ENCODE measurements around the gene REXO1. TPM values are rescaled to one million over a fixed set of nuclear protein-coding genes. Genes with fewer than 3 reads are reported as not detected.

The REXO1 gene
- total RNA-seq, 1 donor from 2014 or later: 14.0 TPM

DNA sequence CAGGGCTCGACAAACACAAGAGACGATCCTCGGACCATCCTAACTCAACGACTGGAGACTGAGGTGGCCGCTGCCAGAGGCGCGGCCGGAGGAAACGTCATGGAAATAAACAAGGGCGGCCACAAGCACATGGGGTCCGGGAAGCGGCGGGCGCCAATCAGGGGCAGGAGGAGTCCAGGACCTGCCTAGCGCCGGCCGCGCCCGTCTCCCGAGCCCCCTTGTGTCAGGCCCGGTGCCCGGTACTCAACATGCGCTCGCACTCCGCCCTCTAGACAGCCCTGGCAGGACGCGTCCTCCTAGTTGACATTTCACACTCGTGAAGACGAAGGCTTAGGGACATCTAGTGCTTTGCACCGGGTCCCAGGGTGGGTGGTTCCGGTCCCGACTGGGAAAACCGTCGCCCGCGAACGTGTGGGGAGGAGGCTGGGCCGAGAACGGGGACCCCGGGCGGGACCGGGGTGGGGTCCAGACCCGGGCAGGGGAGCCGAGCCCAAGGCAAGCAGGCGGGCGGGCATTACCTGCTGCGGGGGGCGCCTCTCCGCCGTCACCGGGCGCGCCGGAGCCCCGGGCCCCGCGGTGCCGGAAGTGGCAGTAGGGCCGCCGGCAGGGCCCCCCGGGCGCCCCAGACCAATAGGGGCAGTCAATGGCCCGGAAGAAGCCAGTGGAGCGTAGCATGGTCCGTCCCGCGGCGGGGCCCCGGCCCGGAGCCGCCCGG, 442 bp downstream of the REXO1 start:
- peak; percentile 15 for DNase-seq (ENCODE audit: low read depth)

DNA sequence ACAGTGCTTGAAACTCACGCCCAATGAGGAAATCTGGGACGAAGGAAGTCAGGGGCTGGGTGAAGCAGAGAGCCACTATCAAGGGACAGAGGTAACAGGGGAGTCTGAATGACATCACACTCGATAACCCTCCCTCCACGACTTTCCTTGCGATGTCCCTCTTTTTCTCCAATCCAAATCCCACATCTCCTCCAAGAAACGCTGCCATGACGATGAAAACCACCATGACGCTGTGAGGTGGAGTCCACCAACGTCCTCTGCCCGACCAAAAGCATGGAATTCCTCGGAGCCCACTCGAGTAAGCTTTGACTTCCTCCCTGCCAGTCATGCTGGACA, 967 bp downstream of the REXO1 start:
- DNase-seq (ENCODE audit: low read depth): peak; percentile 10

DNA sequence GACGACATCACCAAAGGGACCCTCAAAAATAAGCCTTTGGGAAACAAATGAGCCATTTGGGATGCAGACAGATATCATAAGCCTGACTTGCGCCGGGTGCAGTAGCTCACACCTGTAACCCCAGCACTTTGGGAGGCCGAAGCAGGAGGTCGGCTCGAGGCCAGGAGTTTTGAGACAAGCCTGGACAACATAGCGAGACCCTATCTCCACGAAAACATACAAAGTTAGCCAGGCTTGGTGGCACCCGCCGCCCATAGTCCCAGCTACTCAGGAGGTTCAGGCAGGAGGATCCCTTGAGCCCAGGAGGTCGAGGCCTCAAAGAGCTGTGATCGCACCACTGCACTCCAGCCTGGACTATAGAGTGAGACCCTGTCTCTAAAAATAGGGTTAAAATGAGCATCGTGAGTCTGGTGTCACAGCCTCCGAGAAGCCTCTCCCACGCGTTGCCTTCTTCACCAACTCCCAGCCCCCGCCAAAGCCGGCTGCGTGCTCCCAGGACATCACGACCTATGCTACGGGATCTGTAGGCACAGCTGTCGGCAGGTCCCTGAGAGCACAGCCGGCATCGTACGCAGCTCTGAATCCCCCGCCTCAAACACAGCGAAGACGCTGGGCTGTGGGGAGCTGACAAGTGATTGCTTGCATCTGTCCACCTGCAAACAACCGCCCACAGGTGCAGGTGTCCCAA, 1.6 kb downstream of the REXO1 start:
- no peak for DNase-seq (ENCODE audit: low read depth)

DNA sequence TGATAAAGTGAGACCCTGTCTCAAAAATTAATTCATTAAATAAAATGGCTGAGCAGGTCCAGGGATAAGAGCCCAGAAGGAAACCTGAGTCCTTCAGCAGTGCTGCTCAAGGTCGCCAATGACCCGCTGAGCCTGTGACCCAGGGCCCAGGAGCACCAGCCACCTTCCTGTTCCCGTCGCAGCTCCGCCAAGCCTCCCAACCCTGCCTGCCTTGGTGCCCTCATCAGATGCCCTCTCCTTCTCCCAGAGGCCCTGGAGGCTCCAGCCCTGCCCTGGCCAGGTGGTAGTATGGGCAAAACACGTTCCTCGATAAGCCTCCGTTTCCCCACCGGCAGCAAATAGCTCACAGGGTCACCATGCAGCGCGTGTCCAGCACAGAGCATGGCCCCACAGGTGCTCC, 2.6 kb downstream of the REXO1 start:
- DNase-seq (ENCODE audit: low read depth): no peak

DNA sequence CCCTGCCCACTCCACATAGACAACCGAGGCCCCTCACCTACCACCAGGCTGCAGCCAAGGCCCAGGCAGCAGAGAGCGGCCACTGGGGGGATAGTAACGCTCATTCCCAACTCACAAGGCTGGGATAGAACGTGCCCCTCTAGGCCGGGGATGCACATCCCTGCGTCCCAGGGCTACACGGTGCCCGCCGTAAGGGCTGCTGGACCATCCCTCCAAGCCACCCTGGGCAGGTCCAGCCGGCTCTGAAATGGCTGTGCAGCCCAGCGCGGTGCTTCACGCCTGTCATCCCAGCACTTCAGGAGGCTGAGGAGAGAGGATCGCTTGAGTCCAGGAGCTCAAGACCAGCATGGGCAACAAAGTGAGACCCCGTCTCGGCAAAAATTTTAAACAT, 3.2 kb downstream of the REXO1 start:
- no peak for DNase-seq (ENCODE audit: low read depth)

DNA sequence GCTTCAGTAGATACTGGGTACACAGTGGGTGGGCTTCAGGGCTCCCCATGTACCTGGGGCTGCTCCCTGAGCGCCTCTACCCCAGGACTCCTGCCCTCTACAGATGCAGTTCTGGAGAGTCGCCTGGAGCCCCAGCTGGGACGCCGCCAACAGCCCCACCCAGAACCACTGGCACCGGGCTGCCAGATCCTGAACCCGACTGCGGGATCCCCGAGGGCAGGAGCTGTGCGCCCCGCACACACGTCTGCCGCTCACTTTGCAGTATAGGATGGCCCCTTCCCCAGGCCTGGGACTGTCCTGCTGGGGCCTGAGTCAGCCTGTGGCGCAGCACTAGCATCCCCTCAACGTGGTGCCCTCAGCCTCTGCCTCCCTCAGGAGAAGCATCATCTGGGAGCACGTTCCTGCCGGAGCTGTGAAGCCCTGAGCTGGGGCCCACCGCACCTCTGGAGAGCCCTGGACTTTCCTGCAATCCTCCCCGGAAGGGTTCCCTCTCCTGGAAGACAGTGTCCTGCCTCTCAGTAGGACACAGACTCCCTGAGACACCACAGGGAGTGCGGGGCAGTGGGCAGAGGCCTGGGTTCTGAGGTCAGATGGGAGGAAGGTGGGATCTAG, 3.7 kb downstream of the REXO1 start:
- no peak for DNase-seq (ENCODE audit: low read depth)

DNA sequence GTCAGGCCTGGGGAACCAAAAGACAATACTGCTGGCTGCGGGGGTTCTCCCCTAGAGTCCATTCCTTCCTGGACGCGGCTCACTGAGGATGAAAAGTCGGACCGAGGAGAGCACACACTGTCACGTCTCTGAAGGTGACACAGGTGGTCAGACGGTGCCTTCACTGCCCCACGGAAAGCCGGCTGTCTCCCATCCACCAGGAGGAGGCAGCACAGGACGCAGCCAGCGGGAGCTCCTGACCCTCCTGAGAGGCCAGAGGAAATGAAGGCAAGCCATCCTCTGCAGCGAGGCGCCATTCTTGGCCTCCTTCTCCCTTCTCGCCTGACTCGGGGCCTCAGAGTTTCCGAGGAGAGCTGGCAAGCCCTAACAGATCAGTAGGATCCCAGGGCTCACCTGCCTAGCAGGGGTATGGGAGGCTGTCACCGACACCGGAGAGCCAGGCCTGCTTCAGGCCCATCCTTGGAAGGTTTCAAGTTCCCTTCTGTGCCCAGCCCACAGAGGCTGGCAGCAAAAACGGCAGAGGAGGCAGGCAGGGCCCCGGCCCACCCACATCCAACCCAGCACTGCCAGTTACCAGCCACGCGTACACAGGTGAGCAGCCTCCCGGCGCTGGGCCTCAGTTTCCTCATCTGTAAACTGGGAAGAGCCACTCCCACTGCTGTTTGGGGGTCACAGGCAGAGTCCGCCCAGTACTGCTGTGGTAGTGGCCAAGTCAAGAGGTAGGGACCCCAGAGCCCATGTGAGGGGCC, 4.5 kb downstream of the REXO1 start:
- DNase-seq (ENCODE audit: low read depth): no peak

DNA sequence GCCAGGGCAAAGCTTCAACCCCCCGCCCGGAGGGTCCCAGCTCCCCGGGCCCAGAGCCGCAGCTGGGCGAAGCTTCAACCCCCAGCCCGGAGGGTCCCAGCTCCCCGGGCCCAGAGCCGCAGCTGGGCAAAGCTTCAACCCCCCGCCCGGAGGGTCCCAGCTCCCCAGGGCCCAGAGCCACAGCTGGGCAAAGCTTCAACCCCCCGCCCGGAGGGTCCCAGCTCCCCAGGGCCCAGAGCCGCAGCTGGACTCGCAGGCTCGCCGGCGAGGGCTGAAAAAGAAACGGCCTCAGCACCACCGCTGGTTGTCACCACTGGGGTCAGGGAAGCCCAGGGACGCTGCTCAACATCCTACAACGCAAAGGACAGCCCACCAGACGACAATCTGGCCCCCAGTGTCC, 5.2 kb downstream of the REXO1 start:
- no peak for DNase-seq (ENCODE audit: low read depth)

DNA sequence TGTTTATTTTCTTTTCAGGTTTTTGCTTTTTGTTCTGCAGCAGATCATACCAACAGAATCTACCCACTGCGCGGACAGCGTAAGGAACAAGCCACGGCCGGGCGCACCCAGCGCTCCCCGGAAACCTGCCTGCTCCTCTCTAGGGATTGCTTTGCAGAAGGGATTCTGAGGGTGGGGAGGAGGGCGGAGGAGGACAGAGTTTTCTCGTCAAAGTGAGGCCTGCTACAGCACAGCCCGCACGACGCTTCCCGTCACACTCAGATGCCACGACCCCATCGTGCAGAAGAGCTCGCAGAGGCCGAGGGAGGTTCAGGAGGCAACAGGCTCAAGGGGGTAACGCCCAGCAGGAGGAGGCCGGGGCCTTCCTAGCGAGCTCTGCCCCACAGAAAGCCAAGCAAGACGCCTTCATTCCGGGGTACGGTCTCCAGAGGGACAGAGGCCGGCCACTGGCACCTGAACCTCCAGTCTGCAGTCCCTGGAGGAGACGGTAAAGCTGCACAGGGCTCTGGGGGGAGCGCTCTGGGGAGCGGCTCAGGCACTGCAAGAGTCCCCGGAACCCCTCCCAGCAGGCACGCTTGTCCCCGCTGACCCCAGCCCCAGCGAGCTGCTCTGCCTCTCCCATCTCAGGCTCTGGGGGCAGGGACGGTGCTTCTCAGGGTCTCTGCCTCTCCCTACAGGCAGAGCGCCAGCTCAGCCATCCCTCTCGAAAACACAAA, 6.9 kb downstream of the REXO1 start:
- DNase-seq (ENCODE audit: low read depth): no peak

DNA sequence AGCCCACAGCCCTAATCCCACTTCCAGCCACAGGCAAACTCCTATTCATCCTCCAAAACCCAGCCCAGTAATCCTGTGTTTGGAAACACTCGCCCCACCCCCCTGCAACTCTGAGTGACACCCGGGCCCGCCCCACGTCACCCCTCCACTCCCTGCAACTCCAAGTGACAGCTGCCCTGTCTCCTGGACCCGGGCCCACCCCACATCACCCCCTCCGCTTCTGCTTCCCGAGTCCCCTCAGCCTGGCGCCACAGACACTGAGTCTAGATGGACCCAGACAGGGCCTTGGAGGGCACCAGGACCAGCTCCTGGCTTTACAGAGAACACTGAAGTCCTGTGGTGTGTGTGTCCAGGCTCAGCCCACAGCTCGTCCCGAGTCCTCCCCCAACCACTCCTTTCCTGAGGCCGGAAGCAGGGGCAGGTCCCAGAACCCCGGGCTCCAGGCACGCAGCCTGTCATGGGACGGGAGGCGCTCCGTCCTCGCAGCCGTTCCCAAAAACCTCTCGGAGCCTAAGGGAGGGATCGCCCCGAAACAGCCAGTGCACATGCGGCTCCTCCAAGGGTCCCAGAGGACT, 7.7 kb downstream of the REXO1 start:
- no peak for DNase-seq (ENCODE audit: low read depth)

DNA sequence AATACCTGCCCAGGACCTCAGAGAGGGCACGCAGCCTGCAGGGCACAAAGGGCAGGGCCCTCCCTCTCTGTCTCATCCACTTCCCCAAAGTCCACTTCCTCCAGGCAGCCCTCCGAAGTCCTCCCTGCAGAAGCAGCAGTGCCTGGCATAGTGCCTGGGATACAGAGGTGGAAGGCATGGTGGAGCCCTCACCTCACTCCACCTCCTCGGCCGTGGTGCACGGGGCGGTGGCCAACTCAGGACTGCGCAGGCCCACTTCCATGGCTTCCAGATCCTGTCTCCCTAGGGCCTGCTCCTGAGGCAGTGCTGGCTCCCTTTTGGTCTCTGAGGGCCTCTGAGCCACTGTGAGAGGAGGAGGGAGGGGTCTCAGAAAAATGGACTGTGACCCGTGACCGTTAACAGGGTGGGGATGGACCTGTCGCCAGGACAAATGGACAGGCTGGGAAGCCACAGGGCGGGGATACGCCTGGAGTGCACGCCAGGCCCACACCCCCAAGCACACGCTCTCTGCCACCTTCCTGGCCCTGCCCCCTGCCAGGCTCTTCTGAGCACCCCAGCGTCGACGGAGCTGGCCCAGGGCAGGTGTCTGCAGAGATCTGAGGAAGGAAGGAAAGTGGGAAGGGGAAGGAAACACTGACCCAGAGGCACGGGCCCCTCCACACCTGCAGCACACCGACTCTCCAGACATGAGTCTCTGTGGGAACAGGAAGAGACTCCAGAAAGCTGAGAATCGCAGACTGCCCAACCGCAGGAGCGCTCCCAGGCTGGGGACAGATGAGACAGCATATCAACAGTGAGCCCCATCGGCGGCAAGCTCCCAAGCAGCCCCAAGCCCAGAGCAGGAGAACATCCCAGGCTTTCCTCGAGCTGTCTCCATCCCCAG, 8.4 kb downstream of the REXO1 start:
- DNase-seq (ENCODE audit: low read depth): no peak

DNA sequence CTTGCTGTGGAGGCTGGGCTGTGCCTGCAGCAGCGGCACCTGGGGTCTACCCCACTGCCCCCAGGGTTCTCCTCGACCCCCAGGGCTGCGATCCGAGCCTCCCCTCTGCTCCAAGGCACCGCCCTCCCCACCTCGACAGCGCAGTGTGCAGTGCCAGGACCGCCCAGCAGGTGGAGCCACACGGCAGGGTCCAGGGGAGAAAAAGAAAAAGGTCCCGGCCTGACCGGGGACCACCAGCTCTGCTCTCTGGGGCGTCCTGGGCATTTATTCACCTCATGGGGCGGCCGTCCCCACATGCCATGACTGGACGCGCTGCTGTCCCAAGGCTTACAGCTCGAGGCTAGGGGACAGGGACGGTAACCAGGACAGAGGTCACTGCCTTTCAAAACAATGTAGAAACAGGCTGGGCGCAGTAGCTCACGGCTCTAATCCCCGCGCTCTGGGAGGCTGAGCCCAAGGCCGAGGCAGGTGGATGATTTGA, 10.6 kb downstream of the REXO1 start:
- DNase-seq (ENCODE audit: low read depth): no peak

DNA sequence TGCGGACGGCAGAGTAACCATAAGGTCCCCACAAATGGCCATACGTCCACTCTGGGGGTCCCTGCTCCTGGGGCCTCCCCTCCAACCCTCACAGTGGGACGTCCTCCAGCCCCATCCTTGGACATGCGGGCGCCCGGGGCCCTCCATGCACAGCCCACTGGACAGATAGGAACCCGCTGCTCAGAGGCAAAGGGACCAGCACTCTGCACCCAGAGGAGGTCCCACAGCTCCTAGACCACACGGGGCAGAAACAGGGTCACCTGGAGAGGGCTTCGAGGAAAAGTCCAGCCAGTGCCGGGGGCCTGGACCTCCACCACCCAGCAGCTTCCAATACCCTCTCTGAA, 11.1 kb downstream of the REXO1 start:
- DNase-seq (ENCODE audit: low read depth): no peak

DNA sequence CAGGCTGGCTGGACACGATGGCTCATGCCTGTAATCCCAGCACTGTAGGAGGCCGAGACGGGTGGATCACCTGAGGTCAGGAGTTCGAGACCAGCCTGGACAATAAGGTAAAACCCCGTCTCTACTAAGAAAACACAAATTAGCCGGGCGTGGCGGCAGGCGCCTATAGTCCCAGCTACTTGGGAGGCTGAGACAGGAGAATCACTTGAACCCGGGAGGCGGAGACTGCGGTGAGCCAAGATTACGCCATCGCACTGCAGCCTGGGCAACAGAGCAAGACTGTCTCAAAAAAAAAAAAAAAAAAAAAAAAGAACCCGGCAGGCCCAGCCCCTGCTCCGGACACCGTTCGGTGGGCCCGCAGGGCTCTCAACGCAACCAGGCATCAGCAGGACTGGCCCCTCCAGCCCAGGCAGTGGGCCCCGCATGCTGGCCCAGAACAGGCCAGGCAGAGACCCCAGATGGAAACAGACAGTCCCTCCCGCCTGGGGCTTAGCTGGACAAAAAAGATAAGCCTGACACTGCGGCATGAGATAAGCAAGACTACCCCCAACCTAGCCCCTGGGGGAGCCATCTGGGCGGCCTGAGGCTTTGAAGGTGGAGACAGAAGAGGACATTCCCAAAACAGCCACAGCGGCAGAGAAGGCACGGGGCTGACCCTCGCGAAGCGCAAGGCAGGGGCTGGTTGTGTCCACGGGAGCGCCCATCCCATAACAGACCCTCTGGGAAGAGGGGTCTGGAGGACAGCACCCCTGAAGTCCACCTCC, 11.6 kb downstream of the REXO1 start:
- DNase-seq (ENCODE audit: low read depth): no peak

DNA sequence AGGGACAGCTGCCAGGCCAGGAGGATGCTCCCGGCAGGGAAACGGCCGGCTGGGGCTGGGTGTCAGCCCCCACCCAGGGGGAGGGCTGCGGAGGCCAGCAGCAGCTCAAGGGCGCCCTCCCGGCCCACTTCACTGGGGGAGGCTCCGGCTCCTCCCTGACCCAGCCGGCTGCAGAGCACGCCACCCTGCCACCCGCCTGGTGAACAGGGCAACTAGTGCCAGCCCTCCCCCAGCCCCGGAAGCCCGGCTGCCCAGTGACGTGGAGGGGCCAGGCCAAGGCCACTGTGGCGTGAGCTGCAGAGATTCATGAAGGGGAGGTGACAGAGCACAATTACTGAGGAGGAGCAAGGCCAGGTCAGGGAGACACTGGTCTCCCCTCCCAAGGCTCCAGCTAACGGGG, 14.7 kb downstream of the REXO1 start:
- peak; percentile 6 for DNase-seq (ENCODE audit: low read depth)

DNA sequence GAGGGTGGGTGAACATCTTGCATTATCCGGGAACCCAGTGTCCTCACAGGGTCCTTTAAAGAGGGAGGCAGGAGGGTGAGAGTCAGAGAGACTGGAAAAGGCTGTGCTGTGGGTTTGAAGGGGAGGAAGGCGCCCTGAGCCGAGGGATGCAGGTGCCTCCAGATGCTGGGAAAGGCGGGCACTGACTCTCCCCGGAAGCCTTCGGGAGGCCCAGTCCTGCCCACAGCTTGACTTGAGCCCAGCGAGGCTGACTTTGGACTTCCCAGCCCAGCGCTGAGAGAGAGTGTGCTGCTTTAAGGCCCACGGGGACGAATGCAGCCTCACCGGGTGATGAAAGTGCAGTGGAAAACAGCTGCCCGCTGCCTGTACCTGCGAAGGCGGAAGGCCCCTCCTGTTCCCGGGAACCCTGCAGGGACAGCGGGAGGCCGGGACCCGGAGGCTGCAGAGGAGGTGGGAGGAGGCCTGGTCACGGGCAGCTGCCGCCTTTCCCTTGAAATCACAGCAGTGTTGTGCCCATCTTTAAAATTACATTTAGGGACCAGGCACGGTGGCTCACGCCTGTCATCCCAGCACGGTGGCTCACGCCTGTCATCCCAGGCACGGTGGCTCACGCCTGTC, 16.1 kb downstream of the REXO1 start:
- DNase-seq (ENCODE audit: low read depth): no peak

DNA sequence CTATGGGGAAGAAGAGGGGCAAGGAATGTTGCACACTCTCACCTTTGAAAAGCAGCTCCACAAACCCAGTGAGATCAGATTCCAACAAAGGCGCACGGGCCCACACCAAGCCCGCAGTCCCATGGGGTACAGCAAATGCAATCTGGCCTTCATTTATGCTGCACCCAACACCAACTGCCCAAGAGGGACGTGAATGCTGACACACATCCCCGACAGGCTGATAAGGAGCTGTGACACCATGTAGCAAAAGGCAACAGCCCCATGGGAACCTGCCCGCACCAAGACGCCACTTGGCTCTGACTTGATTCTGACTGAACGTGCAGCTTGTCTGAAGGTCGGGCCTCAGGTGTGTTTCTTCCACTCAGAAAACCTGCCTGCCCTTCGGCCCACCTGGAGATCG, 17.3 kb downstream of the REXO1 start:
- no peak for DNase-seq (ENCODE audit: low read depth)

DNA sequence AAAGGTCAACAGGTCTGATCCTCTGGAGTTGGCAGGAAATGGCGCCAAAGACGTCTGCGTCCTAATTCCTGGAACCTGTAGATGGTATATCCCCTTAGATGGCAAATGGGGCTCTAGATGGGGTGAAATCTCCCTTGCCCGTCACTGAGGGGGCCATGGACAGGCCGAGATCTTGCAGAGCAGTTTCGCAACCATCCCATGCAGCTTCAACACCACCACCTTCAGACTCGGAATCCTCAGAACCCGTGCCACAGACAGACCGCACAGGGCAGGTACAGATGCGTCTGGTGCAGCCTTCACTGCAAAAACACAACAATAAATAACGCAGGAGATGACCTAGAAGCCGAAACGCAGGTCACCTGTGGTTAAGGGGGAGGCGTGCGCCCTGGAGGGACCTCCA, 17.7 kb downstream of the REXO1 start:
- DNase-seq (ENCODE audit: low read depth): no peak

DNA sequence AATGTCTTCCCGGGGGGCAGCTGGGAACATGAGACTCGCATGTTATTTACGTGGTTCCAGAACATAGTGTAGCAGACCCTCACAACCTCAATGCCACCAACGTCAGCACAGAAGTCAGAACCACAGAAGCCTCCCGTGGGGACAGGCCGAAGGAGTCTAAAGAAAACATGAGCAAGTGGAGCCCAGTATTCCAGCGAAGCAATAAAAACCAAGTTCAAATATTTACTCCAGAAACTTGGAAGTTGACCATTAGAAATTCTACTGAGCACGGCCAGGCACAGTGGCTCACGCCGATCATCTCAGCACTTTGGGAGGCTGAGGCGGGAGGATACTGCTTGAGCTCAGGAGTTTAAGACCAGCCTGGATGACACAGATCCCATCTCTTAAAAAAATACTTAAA, 18.3 kb downstream of the REXO1 start:
- DNase-seq (ENCODE audit: low read depth): no peak

Measured in renal cortical epithelial cell (primary cell).